GM12801 (cell line): ENCODE measurements around the gene PI4K2A.

Source experiments
- TF ChIP-seq, protein P1 (sequence below): IDR thresholded peaks from one replicate; pipeline ENCODE4 v1.5.1; 2011; ENCODE audit warnings: control low read depth; ENCODE audit not compliant: insufficient read length; ENCODE audit errors: extremely low read depth

PI4K2A gene

GRCh38 chr10:97724341-97724941 is 84.0 kb downstream of the PI4K2A start:
- TF ChIP-seq, protein P1, sequence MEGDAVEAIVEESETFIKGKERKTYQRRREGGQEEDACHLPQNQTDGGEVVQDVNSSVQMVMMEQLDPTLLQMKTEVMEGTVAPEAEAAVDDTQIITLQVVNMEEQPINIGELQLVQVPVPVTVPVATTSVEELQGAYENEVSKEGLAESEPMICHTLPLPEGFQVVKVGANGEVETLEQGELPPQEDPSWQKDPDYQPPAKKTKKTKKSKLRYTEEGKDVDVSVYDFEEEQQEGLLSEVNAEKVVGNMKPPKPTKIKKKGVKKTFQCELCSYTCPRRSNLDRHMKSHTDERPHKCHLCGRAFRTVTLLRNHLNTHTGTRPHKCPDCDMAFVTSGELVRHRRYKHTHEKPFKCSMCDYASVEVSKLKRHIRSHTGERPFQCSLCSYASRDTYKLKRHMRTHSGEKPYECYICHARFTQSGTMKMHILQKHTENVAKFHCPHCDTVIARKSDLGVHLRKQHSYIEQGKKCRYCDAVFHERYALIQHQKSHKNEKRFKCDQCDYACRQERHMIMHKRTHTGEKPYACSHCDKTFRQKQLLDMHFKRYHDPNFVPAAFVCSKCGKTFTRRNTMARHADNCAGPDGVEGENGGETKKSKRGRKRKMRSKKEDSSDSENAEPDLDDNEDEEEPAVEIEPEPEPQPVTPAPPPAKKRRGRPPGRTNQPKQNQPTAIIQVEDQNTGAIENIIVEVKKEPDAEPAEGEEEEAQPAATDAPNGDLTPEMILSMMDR: no peak
